Sigmoid colon (tissue), 7 donors: ENCODE measurements around the gene VPS29. TPM values are rescaled to one million over a fixed set of nuclear protein-coding genes. Genes with fewer than 3 reads are reported as not detected.

Experiments used
- DNase-seq: peaks from one replicate; pipeline ENCODE4 v3.0.0-alpha.2; 2019
- H3K27ac ChIP-seq, 4 donors: fragments of 200-600 bp; sonication (generic); one replicate each; pipeline ENCODE4 v1.5.1; 2016 to 2019; ENCODE audit warnings: mild to moderate bottlenecking in 1 of 4
- H3K27me3 ChIP-seq, 3 donors: fragments of 200-600 bp; sonication (generic); one replicate each; pipeline ENCODE4 v1.5.1; 2019; ENCODE audit warnings: mild to moderate bottlenecking in 1 of 3
- H3K36me3 ChIP-seq, 4 donors: fragments of 200-600 bp; sonication (generic); one replicate each; pipeline ENCODE4 v1.5.1; 2016 to 2019
- H3K4me1 ChIP-seq, 4 donors: fragments of 200-600 bp; sonication (generic); one replicate each; pipeline ENCODE4 v1.5.1; 2017 to 2019
- H3K4me3 ChIP-seq, 4 donors: fragments of 200-600 bp; sonication (generic); one replicate each; pipeline ENCODE4 v1.5.1; 2017 to 2019; ENCODE audit warnings: mild to moderate bottlenecking in 2 of 4, moderate library complexity in 1 of 4
- H3K9me3 ChIP-seq, 4 donors: fragments of 200-600 bp in 3 of 4; sonication (generic) in 3 of 4; one replicate each; pipeline versions ENCODE4 v1.5.1 to v1.6.1; 2013 to 2019
- EP300 ChIP-seq, 4 donors: sonication (generic); formaldehyde crosslinking; IDR thresholded peaks; one replicate each; pipeline ENCODE4 v1.6.1; 2017; ENCODE audit warnings: antibody characterized with exemption in 4 of 4
- POLR2A ChIP-seq, 2 donors: fragments of 450-650 bp; IDR thresholded peaks; one replicate each; pipeline ENCODE4 v1.6.1; 2016; ENCODE audit warnings: antibody characterized with exemption in 2 of 2, mild to moderate bottlenecking in 2 of 2, moderate library complexity in 2 of 2
- POLR2AphosphoS5 ChIP-seq, 4 donors: sonication (generic); formaldehyde crosslinking; IDR thresholded peaks; one replicate each; pipeline ENCODE4 v1.6.1; 2017; ENCODE audit warnings: antibody characterized with exemption in 4 of 4
- WGBS, 2 donors: extraction: QIAGEN DNeasy Blood & Tissue Kit; methylation state at CpG; one replicate each; pipeline ENCODE4 v1.1.7; 2013; 5-methylcytosine and 5-hydroxymethylcytosine counted together
- intact Hi-C: fragments of 100-400 bp; cut with DNase I; formaldehyde crosslinking; loops from one replicate; pipeline ENCODE4 v1.15.1; 2023
- polyA plus RNA-seq, 3 donors: library from polyadenylated mRNA; stranded (reverse); fragments of 200-250 nt; gene quantifications; one replicate each; pipeline ENCODE4 v1.2.3, GENCODE V29; 2013
- total RNA-seq, 4 donors: library from RNA; depleted of rRNA; stranded (reverse); fragments of >200 nt; gene quantifications; one replicate each; pipeline ENCODE4 v1.1.0, GENCODE V29; 2016
- TF ChIP-seq, protein P1 (sequence below), 4 experiments: fragments of 450-650 bp in 3 of 4; fragments of 200-600 bp in 1 of 4; IDR thresholded peaks; one replicate each; pipeline ENCODE4 v1.5.1; 2016 to 2019; ENCODE audit warnings: antibody characterized with exemption in 4 of 4, mild to moderate bottlenecking in 3 of 4, moderate library complexity in 2 of 4
- donor health status: healthy with polysubstance abuse.
- donor health status: Bipolar disorder and iron deficiency.
- donor health status: healthy.

The VPS29 gene
- total and polyA plus RNA-seq, 7 donors = 120 to 281 (median 189) TPM

GRCh38 chr12:110536834-110537604 lies 35.1 kb upstream of the VPS29 start:
- no peak for DNase-seq
- Histone ChIP-seq H3K4me1 (peaks cover 0 to 70% (median 52%) of the 10 kb centered on the region in 4 donors), H3K4me3 (no peak overlapping the region), H3K27ac (peak overlapping the region; percentile 46 to 88 (median 74)), H3K36me3 (peaks cover 0 to 36% (median 11%) of the 10 kb centered on the region in 4 donors), H3K9me3 (no peaks in the 10 kb centered on the region), H3K27me3 (no peaks in the 10 kb centered on the region)
- TF ChIP-seq POLR2AphosphoS5 (IDR thresholded peaks at IDR 0.05) (no peak), EP300 (IDR thresholded peaks at IDR 0.05) (no peak), POLR2A (IDR thresholded peaks at IDR 0.05) (no peak)
- TF ChIP-seq, protein P1, sequence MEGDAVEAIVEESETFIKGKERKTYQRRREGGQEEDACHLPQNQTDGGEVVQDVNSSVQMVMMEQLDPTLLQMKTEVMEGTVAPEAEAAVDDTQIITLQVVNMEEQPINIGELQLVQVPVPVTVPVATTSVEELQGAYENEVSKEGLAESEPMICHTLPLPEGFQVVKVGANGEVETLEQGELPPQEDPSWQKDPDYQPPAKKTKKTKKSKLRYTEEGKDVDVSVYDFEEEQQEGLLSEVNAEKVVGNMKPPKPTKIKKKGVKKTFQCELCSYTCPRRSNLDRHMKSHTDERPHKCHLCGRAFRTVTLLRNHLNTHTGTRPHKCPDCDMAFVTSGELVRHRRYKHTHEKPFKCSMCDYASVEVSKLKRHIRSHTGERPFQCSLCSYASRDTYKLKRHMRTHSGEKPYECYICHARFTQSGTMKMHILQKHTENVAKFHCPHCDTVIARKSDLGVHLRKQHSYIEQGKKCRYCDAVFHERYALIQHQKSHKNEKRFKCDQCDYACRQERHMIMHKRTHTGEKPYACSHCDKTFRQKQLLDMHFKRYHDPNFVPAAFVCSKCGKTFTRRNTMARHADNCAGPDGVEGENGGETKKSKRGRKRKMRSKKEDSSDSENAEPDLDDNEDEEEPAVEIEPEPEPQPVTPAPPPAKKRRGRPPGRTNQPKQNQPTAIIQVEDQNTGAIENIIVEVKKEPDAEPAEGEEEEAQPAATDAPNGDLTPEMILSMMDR (IDR thresholded peaks at IDR 0.05) = no peak
- intact Hi-C loops = no loop called here
- WGBS, 2 donors = 50 to 78% methylated on average over 4 of the region's 4 CpGs

DNA sequence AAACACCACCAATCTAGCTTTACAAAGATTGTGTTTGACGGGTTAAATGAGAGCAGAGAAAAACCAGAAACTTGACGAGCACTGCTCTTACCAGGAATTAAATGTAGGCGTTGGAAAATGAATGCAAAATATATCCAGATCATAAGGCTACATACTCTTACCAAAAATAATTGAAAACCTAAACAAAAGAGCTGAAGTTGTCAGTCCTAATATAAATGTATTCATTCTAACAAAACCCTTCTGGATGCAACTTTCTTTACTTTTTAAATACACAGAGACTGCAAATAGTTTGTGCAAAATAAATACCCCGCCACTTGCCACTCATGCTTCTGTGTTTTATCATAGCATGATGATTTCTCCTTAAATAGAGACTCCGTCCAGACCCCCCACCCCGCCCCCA lies 32.9 kb upstream of the VPS29 start:
- Histone ChIP-seq H3K27me3 (no peaks in the 10 kb centered on the region), H3K27ac (peak overlapping the region; percentile 33 to 78 (median 60)), H3K36me3 (peaks cover 0 to 36% (median 10%) of the 10 kb centered on the region in 4 donors), H3K4me3 (no peak overlapping the region), H3K9me3 (no peaks in the 10 kb centered on the region), H3K4me1 (peaks cover 0 to 82% (median 69%) of the 10 kb centered on the region in 4 donors)
- intact Hi-C loops = no loop called here
- no peak for DNase-seq
- TF ChIP-seq, protein P1 (IDR thresholded peaks at IDR 0.05) = no peak
- no peak for TF ChIP-seq POLR2AphosphoS5 (IDR thresholded peaks at IDR 0.05)
- no peak for TF ChIP-seq EP300 (IDR thresholded peaks at IDR 0.05)
- no peak for TF ChIP-seq POLR2A (IDR thresholded peaks at IDR 0.05)
- 75 to 84% methylated on average over 6 of the region's 6 CpGs for WGBS, 2 donors

DNA sequence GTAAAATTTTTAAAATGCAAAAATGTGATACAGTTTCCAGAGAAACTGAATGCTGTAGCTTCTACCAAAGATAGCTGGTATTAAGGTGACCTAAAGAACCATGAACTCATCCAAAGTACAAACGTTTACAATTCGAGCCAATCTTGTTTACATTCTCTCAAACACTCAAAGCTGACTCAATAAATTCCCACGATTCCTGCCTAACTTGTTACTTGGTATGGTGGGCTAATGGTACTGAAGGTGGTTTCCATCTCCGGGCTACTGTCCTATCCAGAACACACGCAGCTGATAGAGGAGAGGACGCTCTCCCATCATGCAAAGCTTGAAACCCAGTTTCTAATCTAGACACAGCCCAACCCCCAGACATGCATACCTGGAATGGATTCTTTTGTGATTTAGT lies 31.7 kb upstream of the VPS29 start:
- peaks cover 0 to 82% (median 69%) of the 10 kb centered on the region in 4 donors for H3K4me1 ChIP-seq
- intact Hi-C loops = no loop called here
- 40 to 69% methylated on average over 6 of the region's 6 CpGs for WGBS, 2 donors

DNA sequence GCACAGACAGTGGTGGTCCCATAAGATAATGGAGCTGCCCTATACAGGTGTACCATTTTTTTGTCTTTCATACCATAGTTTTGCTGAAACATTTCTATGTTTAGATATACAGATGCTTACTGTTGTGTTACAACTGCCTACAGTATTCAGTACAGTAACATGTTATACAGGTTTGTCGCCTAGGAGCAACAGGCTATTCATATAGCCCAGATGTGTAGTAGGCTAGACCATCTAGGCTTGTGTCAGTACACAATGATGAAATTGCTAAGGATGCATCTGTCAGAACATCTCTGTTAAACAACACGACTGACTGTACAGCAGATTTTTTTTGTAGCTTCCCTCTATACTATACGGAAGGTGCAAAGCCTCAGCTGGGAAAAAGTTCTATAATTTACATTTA lies 30.7 kb upstream of the VPS29 start:
- Histone ChIP-seq H3K9me3 (no peaks in the 10 kb centered on the region), H3K4me3 (no peak overlapping the region), H3K36me3 (peaks cover 0 to 15% (median 3%) of the 10 kb centered on the region in 4 donors), H3K27me3 (no peaks in the 10 kb centered on the region), H3K27ac (peak overlapping the region; percentile 45 to 78 (median 69)), H3K4me1 (peaks cover 0 to 73% (median 63%) of the 10 kb centered on the region in 4 donors)
- intact Hi-C loops = no loop called here
- TF ChIP-seq EP300 (IDR thresholded peaks at IDR 0.05) = no peak
- TF ChIP-seq POLR2AphosphoS5 (IDR thresholded peaks at IDR 0.05) = no peak
- TF ChIP-seq POLR2A (IDR thresholded peaks at IDR 0.05) = no peak
- TF ChIP-seq, protein P1 (IDR thresholded peaks at IDR 0.05) = no peak
- DNase-seq = no peak
- 79 to 80% methylated on average over 3 of the region's 3 CpGs for WGBS, 2 donors

More for the DNA sequence above, 31.7 kb upstream of the VPS29 start:
- TF ChIP-seq POLR2A (IDR thresholded peaks at IDR 0.05) (no peak), EP300 (IDR thresholded peaks at IDR 0.05) (no peak), POLR2AphosphoS5 (IDR thresholded peaks at IDR 0.05) (no peak)
- TF ChIP-seq, protein P1 (IDR thresholded peaks at IDR 0.05) = no peak
- DNase-seq = no peak
- no peaks in the 10 kb centered on the region for H3K27me3 ChIP-seq
- peaks cover 0 to 25% (median 5%) of the 10 kb centered on the region in 4 donors for H3K36me3 ChIP-seq
- H3K27ac ChIP-seq = peak overlapping the region; percentile 45 to 78 (median 69)
- no peak overlapping the region for H3K4me3 ChIP-seq
- H3K9me3 ChIP-seq = no peaks in the 10 kb centered on the region
